Measurements from ENCODE around the gene ADCY10. TPM values are rescaled to one million over a fixed set of nuclear protein-coding genes. Genes with fewer than 3 reads are reported as not detected.

Gene ADCY10
- total and polyA plus RNA-seq, 2 donors (not counting 3 experiments of a cell fraction or from before 2014, with no cell fraction given) = not detected

DNA sequence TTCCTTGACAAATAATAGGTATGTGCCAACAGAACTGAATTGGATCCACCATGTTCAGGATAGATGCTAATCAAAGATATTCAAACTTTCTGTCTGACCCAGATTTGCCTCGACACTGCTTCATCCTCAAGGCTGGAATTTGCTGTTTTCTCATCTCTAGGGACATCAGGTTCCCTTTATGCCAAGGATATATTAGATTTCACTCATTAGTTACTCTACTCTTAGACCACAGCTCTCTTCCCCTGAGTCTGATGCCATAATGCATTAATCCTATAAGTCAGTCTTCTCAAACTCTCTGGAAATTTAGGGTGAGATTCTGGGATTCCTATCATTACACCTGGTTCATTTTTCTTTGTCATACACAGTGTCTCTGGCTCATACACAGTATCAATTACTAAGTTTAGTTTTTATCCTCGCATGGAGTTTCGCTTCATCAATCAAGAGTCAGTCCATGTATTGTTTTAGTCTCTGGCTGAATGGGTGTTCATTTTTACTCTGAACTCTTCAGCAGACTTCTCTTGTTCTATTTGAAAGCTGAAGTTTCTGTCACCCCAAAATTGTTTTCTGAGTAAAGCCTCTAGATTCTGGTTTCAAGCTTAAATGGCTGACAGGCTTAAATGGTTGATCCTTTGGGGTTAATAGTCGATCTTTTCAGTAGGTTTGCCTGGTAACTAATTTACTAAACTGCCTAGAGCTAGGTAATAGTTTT is 13.3 kb upstream of the ADCY10 start:
- Histone ChIP-seq H3K4me1 (ENCODE audit: control insufficient read depth, extremely low read depth, insufficient read depth, low read length) (peaks cover 5% of the 10 kb centered on the region), H3K27me3 (ENCODE audit: control insufficient read depth in 2 of 2, insufficient read depth in 2 of 2, low read length in 2 of 2) (no peaks in the 10 kb centered on the region), H3K79me2 (ENCODE audit: control insufficient read depth, insufficient read depth, low read length) (no peaks in the 10 kb centered on the region), H3K9ac (replicated peaks; ENCODE audit: extremely low read depth, insufficient read depth, low read length) (no peak overlapping the region), H3K36me3 (ENCODE audit: control insufficient read depth in 2 of 2, extremely low read depth in 1 of 2, insufficient read depth in 2 of 2, low read length in 2 of 2) (no peaks in the 10 kb centered on the region), H3K4me2 (ENCODE audit: insufficient read depth, low read length) (no peak overlapping the region), H4K20me1 (replicated peaks; ENCODE audit: control insufficient read depth, extremely low read depth, insufficient read depth, low read length) (no peaks in the 10 kb centered on the region), H3K4me3 (replicated peaks in 1 of 3; ENCODE audit: insufficient read depth in 1 of 3, low read depth in 1 of 3, low read length in 3 of 3) (no peak overlapping the region), H3K27ac (ENCODE audit: insufficient read depth, low read depth, low read length) (no peak overlapping the region), H2AFZ (ENCODE audit: low read depth, low read length) (no peak overlapping the region), H3K9me3 (replicated peaks; ENCODE audit: control insufficient read depth, insufficient read depth, low read length) (no peaks in the 10 kb centered on the region), H3K9me1 (replicated peaks; ENCODE audit: control insufficient read depth, extremely low read depth, insufficient read depth, low read length) (no peaks in the 10 kb centered on the region)
- TF ChIP-seq, protein P1, sequence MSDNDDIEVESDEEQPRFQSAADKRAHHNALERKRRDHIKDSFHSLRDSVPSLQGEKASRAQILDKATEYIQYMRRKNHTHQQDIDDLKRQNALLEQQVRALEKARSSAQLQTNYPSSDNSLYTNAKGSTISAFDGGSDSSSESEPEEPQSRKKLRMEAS (IDR thresholded peaks at IDR 0.05; ENCODE audit: insufficient read depth, insufficient read length) = no peak
- TF ChIP-seq GATA2 (IDR thresholded peaks at IDR 0.05; ENCODE audit: insufficient read depth, insufficient read length, low read depth, low read length) (no peak), EZH2 (IDR thresholded peaks at IDR 0.05; ENCODE audit: borderline replicate concordance, low read depth, low read length, severe bottlenecking) (no peak)
- intact Hi-C loops (cut with micrococcal nuclease) (loop anchor here (1.0 kb wide), 1 partner anchor 9 kb away; the partner anchor contains the start of gene DCAF6), dilution Hi-C loops (cut with MboI; ENCODE audit: extremely low pct_ligation_motif_present, low sequenced_read_pairs) (no loop called here)
- DNase-seq (ENCODE audit: low read depth, low spot score) (no peak), FAIRE-seq (no peak)
- POLR2A ChIA-PET = no interaction called here
- BruUV-seq (replicated peaks) = no TSS peak
- CTCF ChIA-PET = interaction anchor here (1.7 kb wide), 1 partner anchor 22 kb away, joined by 3 read pairs; no protein-coding TSS in a partner anchor

DNA sequence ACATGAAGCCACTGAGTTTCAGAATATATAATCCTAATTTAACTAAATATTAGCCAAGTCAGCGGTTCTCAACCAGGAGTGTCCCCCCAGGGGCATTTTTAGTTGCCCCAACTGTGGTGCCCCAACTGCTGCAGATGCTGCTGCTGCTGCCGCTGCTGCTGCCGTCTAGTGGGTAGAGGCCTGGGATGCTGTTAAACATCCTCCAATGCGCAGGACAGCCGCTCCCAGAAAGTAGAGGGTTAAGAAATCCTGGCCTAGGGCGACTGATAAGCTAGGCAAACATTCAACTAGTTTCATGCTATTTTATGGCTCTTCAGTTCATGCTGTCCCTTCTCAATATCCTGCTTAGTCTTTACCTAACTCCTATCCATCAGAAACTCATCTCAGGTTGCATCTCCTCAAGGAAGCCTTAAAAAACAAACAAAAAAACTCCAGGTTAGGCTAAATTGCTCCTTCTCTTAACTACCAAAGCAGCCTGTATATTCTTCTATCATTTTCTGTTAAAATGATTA is 12.6 kb upstream of the ADCY10 start:
- no peaks in the 10 kb centered on the region for H3K27me3 ChIP-seq (ENCODE audit: control insufficient read depth in 2 of 2, insufficient read depth in 2 of 2, low read length in 2 of 2)
- ChIA-PET POLR2A (no interaction called here), CTCF (no interaction called here)
- no TSS peak for BruUV-seq (replicated peaks)
- H3K4me2 ChIP-seq (ENCODE audit: insufficient read depth, low read length) = no peak overlapping the region
- no peak for FAIRE-seq
- H4K20me1 ChIP-seq (replicated peaks; ENCODE audit: control insufficient read depth, extremely low read depth, insufficient read depth, low read length) = no peaks in the 10 kb centered on the region
- dilution Hi-C loops (cut with MboI; ENCODE audit: extremely low pct_ligation_motif_present, low sequenced_read_pairs) (no loop called here), intact Hi-C loops (cut with micrococcal nuclease) (no loop called here)
- no peak overlapping the region for H2AFZ ChIP-seq (ENCODE audit: low read depth, low read length)
- H3K9me1 ChIP-seq (replicated peaks; ENCODE audit: control insufficient read depth, extremely low read depth, insufficient read depth, low read length) = no peaks in the 10 kb centered on the region
- no peaks in the 10 kb centered on the region for H3K36me3 ChIP-seq (ENCODE audit: control insufficient read depth in 2 of 2, extremely low read depth in 1 of 2, insufficient read depth in 2 of 2, low read length in 2 of 2)
- DNase-seq (ENCODE audit: low read depth, low spot score) = no peak
- H3K4me1 ChIP-seq (ENCODE audit: control insufficient read depth, extremely low read depth, insufficient read depth, low read length) = peaks cover 5% of the 10 kb centered on the region
- no peak overlapping the region for H3K27ac ChIP-seq (ENCODE audit: insufficient read depth, low read depth, low read length)
- H3K79me2 ChIP-seq (ENCODE audit: control insufficient read depth, insufficient read depth, low read length) = no peaks in the 10 kb centered on the region
- no peak overlapping the region for H3K4me3 ChIP-seq (replicated peaks in 1 of 3; ENCODE audit: insufficient read depth in 1 of 3, low read depth in 1 of 3, low read length in 3 of 3)
- no peaks in the 10 kb centered on the region for H3K9me3 ChIP-seq (replicated peaks; ENCODE audit: control insufficient read depth, insufficient read depth, low read length)
- no peak overlapping the region for H3K9ac ChIP-seq (replicated peaks; ENCODE audit: extremely low read depth, insufficient read depth, low read length)
- TF ChIP-seq POLR2AphosphoS5 (IDR thresholded peaks at IDR 0.05; ENCODE audit: insufficient read depth, low read depth, low read length) (no peak), EZH2 (IDR thresholded peaks at IDR 0.05; ENCODE audit: borderline replicate concordance, low read depth, low read length, severe bottlenecking) (no peak), MYC (IDR thresholded peaks at IDR 0.05; ENCODE audit: low read depth, low read length) (no peak), GATA2 (IDR thresholded peaks at IDR 0.05; ENCODE audit: insufficient read depth, insufficient read length, low read depth, low read length) (no peak), FOS (IDR thresholded peaks at IDR 0.05; ENCODE audit: borderline replicate concordance, insufficient read depth, low read length) (no peak), POLR2A (IDR thresholded peaks at IDR 0.05; ENCODE audit: low read depth, low read length) (no peak), JUN (IDR thresholded peaks at IDR 0.05; ENCODE audit: borderline replicate concordance, insufficient read depth, insufficient read length, low read depth) (no peak)
- TF ChIP-seq, protein P2, sequence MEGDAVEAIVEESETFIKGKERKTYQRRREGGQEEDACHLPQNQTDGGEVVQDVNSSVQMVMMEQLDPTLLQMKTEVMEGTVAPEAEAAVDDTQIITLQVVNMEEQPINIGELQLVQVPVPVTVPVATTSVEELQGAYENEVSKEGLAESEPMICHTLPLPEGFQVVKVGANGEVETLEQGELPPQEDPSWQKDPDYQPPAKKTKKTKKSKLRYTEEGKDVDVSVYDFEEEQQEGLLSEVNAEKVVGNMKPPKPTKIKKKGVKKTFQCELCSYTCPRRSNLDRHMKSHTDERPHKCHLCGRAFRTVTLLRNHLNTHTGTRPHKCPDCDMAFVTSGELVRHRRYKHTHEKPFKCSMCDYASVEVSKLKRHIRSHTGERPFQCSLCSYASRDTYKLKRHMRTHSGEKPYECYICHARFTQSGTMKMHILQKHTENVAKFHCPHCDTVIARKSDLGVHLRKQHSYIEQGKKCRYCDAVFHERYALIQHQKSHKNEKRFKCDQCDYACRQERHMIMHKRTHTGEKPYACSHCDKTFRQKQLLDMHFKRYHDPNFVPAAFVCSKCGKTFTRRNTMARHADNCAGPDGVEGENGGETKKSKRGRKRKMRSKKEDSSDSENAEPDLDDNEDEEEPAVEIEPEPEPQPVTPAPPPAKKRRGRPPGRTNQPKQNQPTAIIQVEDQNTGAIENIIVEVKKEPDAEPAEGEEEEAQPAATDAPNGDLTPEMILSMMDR (IDR thresholded peaks at IDR 0.05; ENCODE audit: extremely low read depth in 1 of 2, insufficient read depth in 1 of 2, low read depth in 1 of 2, low read length in 2 of 2) = no peak
- TF ChIP-seq, protein P1 (IDR thresholded peaks at IDR 0.05; ENCODE audit: insufficient read depth, insufficient read length) = no peak
